CD4-positive, alpha-beta T cell treated with Interleukin-17A for 4 hours (primary cell): ENCODE measurements around the gene C12orf57.

ENCODE experiments used
- DNase-seq: peaks from one replicate; pipeline ENCODE4 v3.0.0-alpha.2; 2020; ENCODE audit warnings: mixed read lengths

C12orf57 gene

GRCh38 chr12:6938353-6939190 lies 5.2 kb upstream of the C12orf57 start:
- no peak for DNase-seq

GRCh38 chr12:6939191-6939540 lies 4.7 kb upstream of the C12orf57 start:
- DNase-seq = no peak

DNA sequence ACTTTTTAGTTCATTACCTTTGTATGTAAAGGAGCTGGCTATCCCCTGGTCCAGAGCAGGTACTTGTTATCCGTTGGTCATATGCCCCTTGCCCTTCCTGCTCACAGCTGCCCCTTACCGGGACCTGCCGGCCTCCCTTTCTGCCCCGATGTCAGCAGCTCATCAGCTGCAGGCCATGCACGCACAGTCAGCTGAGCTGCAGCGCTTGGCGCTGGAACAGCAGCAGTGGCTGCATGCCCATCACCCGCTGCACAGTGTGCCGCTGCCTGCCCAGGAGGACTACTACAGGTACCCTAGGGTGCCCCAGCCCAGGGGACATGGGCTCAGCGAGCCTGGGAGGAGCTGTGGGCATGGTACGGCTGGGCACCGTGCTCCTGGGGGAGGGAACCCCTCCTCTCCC lies 2.6 kb upstream of the C12orf57 start:
- DNase-seq = no peak

DNA sequence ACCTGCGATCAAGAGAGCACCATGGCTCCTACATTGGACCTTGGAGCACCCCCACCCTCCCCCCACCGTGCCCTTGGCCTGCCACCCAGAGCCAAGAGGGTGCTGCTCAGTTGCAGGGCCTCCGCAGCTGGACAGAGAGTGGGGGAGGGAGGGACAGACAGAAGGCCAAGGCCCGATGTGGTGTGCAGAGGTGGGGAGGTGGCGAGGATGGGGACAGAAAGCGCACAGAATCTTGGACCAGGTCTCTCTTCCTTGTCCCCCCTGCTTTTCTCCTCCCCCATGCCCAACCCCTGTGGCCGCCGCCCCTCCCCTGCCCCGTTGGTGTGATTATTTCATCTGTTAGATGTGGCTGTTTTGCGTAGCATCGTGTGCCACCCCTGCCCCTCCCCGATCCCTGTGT lies 2.0 kb upstream of the C12orf57 start:
- DNase-seq = no peak

DNA sequence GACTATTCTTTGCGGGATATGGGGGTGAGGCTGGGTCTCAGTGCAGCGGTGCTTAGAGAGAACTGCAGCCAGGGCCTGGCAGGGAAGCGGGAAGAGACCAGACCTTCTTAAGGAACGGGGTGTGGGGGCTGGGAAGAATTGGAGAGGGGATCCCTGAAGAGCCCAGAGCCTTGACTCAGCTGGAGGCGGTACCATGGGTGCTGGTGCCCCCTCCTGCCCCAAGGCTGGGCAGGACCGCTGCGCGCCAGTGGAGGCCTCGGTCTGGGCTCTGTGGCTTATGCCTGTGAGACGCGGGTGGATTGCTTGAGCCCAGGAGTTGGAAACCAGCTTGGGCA lies 1.5 kb upstream of the C12orf57 start:
- no peak for DNase-seq

DNA sequence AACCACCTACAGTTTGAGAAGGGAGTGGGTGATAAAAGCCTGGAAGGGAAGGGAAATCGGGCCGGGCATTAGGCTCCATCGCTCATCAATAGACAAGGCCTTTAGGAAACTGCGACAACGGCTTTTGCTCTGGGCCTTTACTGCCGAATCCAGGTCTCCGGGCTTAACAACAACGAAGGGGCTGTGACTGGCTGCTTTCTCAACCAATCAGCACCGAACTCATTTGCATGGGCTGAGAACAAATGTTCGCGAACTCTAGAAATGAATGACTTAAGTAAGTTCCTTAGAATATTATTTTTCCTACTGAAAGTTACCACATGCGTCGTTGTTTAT lies 467 bp upstream of the C12orf57 start:
- DNase-seq = peak; percentile 82

DNA sequence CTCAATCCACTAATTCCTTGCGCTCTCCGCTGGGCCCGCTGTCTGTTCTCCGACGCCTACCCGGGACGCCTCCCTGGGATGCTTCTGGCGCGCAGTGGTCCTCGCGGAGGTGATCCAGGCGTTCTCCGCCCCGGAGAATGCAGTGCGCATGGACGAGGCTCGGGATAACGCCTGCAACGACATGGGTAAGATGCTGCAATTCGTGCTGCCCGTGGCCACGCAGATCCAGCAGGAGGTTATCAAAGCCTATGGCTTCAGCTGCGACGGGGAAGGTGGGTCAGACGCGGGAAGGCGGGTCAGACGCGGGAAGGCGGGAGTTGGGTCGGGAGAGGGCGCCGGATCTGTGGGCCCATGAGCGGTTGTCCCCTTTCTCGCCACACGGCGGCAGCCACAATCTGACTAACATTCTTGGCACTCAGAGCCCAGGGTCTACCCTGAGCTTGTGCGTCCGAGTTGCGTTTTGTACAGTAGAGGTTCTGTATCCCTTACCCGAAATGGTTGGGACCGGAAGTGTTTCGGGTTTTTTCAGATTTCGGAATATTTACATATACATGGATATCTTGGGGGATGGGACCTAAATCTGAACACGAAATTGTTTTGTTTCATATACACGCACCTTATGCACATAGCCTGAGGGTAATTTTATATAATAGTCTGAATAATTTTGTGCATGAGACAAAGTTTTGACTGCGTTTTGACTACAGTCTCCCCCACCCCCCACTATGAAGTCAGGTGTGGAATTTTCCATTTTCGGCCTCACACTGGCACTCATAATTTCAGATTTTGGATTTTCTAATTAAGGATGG lies 762 bp downstream of the C12orf57 start:
- peak; percentile 90 for DNase-seq

GRCh38 chr12:6945613-6946012 lies 1.8 kb downstream of the C12orf57 start:
- DNase-seq = no peak

GRCh38 chr12:6946033-6946919 lies 2.5 kb downstream of the C12orf57 start:
- DNase-seq = peak; percentile 74

DNA sequence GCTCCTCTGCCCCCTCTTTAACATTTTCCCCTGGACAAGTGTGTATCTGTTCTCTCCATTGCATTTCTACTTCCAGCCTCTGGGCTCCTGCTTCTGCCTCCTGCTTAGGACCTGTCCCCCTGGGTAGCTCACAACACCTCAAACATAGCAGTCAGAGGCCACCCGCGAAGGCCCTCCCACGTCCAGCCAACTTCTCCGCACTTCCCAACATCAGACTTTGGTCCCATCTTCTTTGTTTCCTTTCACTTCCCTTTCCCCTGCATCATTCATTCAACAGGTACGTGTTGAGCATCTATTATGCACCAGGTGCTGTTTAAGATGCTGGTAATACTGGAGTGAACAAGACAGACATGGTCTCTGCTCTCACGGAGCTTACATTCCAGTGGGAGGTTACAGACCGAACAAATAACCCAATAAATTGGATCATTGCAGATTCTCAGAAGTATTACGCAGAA lies 3.1 kb downstream of the C12orf57 start:
- DNase-seq = no peak

- DNase-seq = no peak
Observed at GRCh38 chr12:6947615-6948014, 3.8 kb downstream of the C12orf57 start.

DNA sequence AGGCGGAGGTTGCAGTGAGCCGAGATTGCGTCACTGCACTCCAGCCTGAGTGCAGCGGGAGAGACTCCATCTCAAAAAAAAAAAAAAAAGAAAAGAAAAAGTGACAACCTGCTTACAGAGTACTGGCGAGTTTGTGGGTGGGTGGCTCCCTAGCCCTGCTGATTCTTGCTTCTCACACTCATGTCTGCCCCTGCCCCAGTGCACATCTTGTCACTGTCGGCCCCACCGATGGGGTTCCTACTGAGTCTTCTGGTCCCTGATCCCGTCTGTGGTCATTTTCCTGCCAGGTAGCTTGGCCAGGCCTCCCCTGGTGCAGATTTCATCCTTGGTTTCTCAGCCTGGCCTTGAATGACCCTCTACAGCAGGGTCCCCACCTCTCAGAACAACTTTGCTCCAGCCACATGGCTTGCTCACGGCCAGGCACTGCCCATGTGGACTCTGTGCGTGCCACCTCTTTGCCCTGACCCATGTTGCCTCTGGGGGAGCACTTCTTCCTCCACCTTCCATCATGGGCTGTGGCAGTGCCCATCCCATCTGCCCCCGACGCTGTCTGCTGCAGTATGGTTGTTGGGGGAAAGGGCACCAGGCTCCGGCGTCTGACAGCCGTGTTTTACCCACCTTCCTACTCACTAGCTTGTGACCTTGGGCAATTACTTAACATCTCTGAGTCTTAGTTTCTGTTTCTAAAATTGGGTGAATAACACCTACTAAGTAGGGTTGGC lies 5.2 kb downstream of the C12orf57 start:
- peak; percentile 54 for DNase-seq

GRCh38 chr12:6950401-6950801 lies 6.6 kb downstream of the C12orf57 start:
- peak; percentile 47 for DNase-seq

- DNase-seq = peak; percentile 76
Observed at GRCh38 chr12:6950811-6951540, 7.2 kb downstream of the C12orf57 start, which contains the start of gene PTPN6. Gene PTPN6 (plus strand): TSS chr12:6951356. CDS start chr12:6951513, 157 bp downstream.

DNA sequence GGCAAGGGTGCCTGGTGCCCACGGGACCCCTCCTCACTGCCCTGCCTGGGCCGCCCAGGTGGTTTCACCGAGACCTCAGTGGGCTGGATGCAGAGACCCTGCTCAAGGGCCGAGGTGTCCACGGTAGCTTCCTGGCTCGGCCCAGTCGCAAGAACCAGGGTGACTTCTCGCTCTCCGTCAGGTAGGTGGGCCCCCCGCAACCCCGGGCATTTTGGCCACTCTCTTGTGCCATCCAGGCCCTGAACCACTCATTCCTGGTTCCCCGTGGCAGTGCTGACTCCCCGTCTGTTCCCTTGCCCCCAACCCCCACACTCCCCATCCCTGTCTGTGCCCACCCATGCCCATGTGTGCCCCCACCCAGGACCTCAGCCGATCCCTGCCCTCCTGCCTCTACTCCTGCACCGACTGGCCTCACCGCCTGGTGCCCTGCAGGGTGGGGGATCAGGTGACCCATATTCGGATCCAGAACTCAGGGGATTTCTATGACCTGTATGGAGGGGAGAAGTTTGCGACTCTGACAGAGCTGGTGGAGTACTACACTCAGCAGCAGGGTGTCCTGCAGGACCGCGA lies 7.8 kb downstream of the C12orf57 start:
- peak; percentile 49 for DNase-seq

DNA sequence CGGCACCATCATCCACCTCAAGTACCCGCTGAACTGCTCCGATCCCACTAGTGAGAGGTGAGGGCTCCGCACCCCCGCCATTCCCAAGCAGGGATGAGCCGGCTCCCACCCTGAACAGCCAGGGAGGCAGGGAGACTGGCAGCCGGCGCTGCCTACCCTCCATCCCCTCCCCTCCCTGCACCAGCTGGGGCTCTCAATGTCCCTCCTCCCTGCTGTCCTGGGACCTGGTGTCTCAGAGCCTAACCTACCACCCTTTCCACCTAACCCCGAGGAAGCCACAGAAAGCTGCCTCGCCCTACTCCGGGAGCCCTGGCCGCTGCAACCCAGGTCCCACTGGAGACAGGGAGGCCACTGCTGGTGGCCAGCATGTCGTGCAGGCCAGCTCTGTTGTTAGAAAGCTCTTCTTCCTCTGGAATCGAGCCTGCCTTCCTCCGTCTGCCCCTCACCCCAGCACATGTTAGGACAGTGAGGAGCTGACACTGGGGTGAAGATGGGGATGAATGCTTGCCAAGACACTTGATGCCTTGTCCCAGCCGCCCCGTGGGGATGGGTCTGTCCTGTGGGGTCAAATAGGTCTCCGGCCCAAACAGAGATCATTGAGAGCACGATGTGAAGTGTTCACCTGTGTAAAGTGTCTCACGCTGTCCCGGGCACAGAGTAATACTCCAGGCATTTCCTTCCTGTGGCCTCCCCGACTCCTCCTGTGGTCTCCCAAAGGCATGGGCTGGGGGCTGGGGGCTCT lies 8.5 kb downstream of the C12orf57 start:
- peak; percentile 40 for DNase-seq

DNA sequence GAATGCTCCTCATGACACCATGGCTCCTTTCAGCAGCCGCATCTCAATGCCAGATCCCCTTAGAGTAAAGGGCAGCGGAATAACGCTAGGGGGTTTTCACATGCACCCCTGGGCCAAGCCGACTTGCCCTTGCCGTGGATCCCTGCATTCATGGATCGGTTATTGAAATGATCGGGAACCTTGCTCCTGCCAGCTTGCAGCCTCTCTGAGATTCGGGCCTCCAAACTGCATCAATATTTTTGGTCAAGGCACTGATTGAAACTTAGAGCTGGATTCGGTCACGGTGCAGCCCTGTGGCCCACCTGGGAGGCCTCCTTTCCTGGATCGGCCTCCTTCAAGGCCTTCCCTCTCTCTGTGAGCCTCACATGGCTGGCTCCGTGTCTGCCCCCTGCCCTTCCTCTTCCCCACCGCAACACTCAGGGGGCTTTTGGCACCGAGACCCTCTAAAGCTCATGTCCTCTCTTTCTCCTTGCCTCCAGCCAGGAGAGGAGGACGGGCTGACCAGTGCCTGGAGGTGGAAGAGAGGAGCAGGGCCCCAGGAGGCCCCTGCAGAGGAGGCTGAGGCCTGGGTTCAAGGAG lies 9.1 kb downstream of the C12orf57 start:
- DNase-seq = no peak

DNA sequence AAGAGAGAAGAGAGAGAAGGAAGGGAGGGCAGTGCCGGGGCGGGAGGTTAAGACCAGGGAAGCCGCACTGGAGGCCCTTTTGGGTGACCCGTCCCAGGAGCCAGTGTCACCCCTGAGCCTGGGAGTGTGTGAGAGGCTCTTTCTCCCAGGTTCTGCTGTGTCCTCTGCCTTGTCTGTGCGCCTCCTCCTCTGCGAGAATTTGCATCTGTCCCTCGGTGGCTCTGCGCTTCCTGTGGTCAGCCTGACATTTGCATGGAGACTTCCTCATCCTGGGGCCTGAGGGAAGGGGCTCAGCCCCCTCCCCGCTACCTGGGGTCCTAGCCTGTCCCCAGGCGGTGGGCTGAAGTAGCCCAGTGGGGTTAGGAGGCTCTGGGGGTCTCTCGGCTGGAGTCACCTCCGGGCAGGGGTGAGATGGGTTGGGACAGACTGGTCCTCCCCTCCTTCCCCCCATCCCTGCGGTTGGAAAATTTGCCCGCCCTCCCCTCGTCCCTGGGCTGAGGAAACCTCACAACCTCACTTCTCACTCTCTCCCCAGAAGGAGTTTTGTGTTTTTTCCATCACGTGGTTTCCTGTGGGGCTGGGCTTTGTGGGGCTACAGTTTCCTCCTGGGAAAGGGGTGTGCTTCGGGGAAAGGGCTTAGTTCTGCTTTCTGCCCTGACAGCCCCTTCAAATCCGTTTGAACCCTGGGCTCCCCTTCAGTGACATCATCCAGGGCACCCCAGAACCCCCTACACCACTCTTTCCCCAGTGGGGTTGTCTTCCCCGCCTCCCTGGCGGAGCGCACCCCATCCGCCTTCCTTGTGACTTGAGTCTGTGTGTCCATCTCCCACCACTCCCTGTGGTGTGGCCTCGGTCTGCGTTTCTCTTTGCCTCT lies 9.9 kb downstream of the C12orf57 start:
- DNase-seq = peak; percentile 70
